Measurements from ENCODE around the gene ZNF37A.

DNA sequence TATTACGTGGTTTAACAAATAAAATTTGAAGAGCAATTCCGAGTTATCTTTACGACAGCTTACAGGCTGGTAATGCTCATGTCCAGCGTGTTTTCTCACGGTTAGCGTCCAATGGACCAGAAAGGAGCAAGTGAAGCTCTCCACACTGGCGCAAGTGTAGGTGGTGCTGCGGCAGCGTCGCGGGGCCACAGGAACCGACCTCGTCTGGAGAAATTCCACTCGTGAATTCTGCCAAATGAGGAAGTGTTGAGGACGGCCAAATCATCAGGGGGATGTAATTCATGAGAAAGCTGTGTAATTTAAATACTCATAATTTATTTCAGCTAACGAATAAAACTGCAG is 350 bp upstream of the ZNF37A start:
- TF ChIP-seq POLR2AphosphoS5 (IDR thresholded peaks at IDR 0.05) (peak in 1 of 2 donors; percentile 11), POLR2A (IDR thresholded peaks at IDR 0.05) (no peak)
- TF ChIP-seq, protein P1, sequence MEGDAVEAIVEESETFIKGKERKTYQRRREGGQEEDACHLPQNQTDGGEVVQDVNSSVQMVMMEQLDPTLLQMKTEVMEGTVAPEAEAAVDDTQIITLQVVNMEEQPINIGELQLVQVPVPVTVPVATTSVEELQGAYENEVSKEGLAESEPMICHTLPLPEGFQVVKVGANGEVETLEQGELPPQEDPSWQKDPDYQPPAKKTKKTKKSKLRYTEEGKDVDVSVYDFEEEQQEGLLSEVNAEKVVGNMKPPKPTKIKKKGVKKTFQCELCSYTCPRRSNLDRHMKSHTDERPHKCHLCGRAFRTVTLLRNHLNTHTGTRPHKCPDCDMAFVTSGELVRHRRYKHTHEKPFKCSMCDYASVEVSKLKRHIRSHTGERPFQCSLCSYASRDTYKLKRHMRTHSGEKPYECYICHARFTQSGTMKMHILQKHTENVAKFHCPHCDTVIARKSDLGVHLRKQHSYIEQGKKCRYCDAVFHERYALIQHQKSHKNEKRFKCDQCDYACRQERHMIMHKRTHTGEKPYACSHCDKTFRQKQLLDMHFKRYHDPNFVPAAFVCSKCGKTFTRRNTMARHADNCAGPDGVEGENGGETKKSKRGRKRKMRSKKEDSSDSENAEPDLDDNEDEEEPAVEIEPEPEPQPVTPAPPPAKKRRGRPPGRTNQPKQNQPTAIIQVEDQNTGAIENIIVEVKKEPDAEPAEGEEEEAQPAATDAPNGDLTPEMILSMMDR (IDR thresholded peaks at IDR 0.05): peak in 1 of 6 experiments; percentile 16

Data from upper lobe of left lung (tissue), 4 donors.